Ovary (tissue), 9 donors: ENCODE data around the gene LRRC57. TPM values are rescaled to one million over a fixed set of nuclear protein-coding genes. Genes with fewer than 3 reads are reported as not detected.
A peak's percentile ranks its signal among the peaks of the same experiment; 100 is the strongest.
"Not testable (repeated sequence)": the region's sequence is repeated elsewhere in the genome, so short reads cannot be mapped to it uniquely, and the experiment has no call there.

ENCODE experiments used
- DNase-seq, 5 donors: peaks; one replicate each; pipeline ENCODE4 v3.0.0-alpha.2; 2019 to 2020
- H3K27ac ChIP-seq, 2 donors: fragments of 200-600 bp; one replicate each; pipeline versions ENCODE4 v1.5.1 to v1.8.0; 2019 to 2022
- H3K27me3 ChIP-seq: fragments of 200-600 bp; one replicate; pipeline ENCODE4 v1.8.0; 2022
- H3K36me3 ChIP-seq: fragments of 200-600 bp; sonication (generic); one replicate; pipeline ENCODE4 v1.5.1; 2019
- H3K4me1 ChIP-seq: one replicate; pipeline ENCODE4 v1.8.1; 2013; ENCODE audit warnings: mild to moderate bottlenecking, moderate library complexity; ENCODE audit not compliant: insufficient read depth
- H3K4me3 ChIP-seq: fragments of 200-600 bp; sonication (generic); one replicate; pipeline ENCODE4 v1.5.1; 2017
- H3K9me3 ChIP-seq, 2 donors: fragments of 200-600 bp in 1 of 2; sonication (generic) in 1 of 2; one replicate each; pipeline versions ENCODE4 v1.5.1 to v1.8.1; 2013 to 2019; ENCODE audit warnings: mild to moderate bottlenecking in 1 of 2, moderate library complexity in 1 of 2
- EP300 ChIP-seq: sonication (generic); formaldehyde crosslinking; IDR thresholded peaks from one replicate; pipeline ENCODE4 v1.6.1; 2017; ENCODE audit warnings: antibody characterized with exemption
- POLR2A ChIP-seq: fragments of 450-650 bp; IDR thresholded peaks from one replicate; pipeline ENCODE4 v1.6.1; 2017; ENCODE audit warnings: antibody characterized with exemption, mild to moderate bottlenecking, moderate library complexity
- WGBS, 3 donors: extraction: QIAGEN DNeasy Blood & Tissue Kit in 1 of 3; methylation state at CpG; one replicate each; pipeline versions ENCODE4 v1.1.5 to v1.1.7; 2013 to 2017; 5-methylcytosine and 5-hydroxymethylcytosine counted together
- intact Hi-C, 4 donors: fragments of 100-400 bp; cut with DNase I; formaldehyde crosslinking; loops; one replicate each; pipeline versions ENCODE4 v1.11.0 to v1.15.1; 2022 to 2023
- polyA plus RNA-seq, 2 donors: library from polyadenylated mRNA; stranded (reverse); fragments of 200-250 nt in 1 of 2; fragments of 350-450 nt in 1 of 2; fragmentation: Illumina TruSeq in 1 of 2; extraction: RNeasy Lipid Tissue Mini Kit (QIAGEN cat#74804) in 1 of 2; gene quantifications; one replicate each; pipeline ENCODE4 v1.2.3, GENCODE V29; 2013 to 2014
- total RNA-seq, 7 donors: library from RNA; depleted of rRNA in 2 of 7; stranded (reverse); fragments of >200 nt in 2 of 7; fragmentation: NEBNext Ultra II Directional in 3 of 7; extraction: Animal tissue kit (Norgen Biotek cat#: 25700) in 3 of 7; gene quantifications; one replicate each; pipeline versions ENCODE4 v1.1.0 to v1.2.4, GENCODE V29; 2016 to 2023
- TF ChIP-seq, protein P1 (sequence below), 3 donors: fragments of 450-650 bp in 2 of 3; fragments of 200-600 bp in 1 of 3; IDR thresholded peaks; one replicate each; pipeline versions ENCODE4 v1.5.1 to v1.8.0; 2016 to 2022; ENCODE audit warnings: antibody characterized with exemption in 3 of 3, mild to moderate bottlenecking in 1 of 3
- donor health status: DM: no; HTN: no; CAD: no; lungs with moderate emphysema.
- donor health status: DM: no; HTN: no; CAD: no.
- donor health status: Bipolar disorder and iron deficiency.
- donor health status: DM: yes; HTN: yes; CAD: no.
- donor health status: DM: no; HTN: no; CAD: no.
- donor health status: DM: yes; HTN: yes; CAD: no.

Gene LRRC57
- total and polyA plus RNA-seq, 9 donors = 7.9 to 28.7 (median 17.7) TPM

DNA sequence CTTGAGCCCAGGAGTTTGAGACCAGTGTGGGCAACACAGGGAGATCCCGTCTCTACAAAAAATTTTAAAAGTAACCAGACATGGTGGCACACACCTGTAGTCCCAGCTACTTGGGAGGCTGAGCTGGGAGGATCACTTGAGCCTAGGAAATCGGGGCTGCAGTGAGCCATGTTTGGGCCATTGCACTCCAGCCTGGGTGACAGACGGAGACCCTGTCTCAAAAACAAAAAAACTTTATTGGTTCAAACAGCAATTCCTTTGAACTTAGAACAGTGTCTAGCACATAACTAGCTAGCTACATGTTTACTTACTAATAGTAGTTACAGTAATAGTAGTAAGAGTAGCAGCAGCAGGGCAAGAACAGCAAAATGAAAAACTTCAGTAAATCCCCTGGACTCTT is 10.1 kb upstream of the LRRC57 start:
- intact Hi-C loops = no loop called here
- Histone ChIP-seq H3K9me3 (no peaks in the 10 kb centered on the region), H3K27me3 (no peaks in the 10 kb centered on the region), H3K4me1 (no peaks in the 10 kb centered on the region), H3K27ac (no peak overlapping the region), H3K4me3 (no peak overlapping the region), H3K36me3 (no peaks in the 10 kb centered on the region)
- WGBS, 3 donors = 95 to 97% (median 95%) methylated on average over 3 of the region's 3 CpGs
- TF ChIP-seq, protein P1, sequence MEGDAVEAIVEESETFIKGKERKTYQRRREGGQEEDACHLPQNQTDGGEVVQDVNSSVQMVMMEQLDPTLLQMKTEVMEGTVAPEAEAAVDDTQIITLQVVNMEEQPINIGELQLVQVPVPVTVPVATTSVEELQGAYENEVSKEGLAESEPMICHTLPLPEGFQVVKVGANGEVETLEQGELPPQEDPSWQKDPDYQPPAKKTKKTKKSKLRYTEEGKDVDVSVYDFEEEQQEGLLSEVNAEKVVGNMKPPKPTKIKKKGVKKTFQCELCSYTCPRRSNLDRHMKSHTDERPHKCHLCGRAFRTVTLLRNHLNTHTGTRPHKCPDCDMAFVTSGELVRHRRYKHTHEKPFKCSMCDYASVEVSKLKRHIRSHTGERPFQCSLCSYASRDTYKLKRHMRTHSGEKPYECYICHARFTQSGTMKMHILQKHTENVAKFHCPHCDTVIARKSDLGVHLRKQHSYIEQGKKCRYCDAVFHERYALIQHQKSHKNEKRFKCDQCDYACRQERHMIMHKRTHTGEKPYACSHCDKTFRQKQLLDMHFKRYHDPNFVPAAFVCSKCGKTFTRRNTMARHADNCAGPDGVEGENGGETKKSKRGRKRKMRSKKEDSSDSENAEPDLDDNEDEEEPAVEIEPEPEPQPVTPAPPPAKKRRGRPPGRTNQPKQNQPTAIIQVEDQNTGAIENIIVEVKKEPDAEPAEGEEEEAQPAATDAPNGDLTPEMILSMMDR (IDR thresholded peaks at IDR 0.05) = no peak
- TF ChIP-seq EP300 (no peak), POLR2A (no peak)
- DNase-seq = no peak

DNA sequence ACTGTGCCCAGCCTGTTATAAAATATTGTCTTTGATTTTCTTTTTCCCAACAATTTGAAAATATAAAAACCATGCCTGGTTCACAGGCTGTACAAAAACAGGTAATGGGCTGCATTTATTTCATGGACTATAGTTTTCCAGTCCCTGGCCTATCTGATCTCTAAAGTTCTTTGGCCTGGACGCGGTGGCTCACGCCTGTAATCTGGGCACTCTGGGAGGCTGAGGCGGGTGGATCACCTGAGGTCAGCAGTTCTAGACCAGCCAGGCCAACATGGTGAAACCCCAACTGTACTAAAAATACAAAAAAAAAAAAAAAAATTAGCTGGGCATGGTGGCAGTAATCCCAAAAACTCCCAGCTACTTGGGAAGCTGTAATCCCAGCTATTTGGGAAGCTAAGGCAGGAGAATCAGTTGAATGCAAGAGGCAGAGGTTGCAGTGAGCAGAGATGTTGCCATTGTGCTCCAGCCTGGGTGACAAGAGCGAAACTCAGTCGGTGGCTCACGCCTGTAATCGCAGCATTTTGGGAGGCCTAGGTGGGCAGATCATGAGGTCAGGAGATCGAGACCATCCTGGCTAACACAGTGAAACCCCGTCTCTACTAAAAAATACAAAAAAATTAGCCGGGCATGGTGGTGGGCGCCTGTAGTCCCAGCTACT is 8.1 kb upstream of the LRRC57 start:
- DNase-seq = peak in 1 of 5 donors; percentile 40
- H3K9me3 ChIP-seq, H3K36me3 ChIP-seq, intact Hi-C loops, H3K27ac ChIP-seq, H3K4me1 ChIP-seq, H3K4me3 ChIP-seq, H3K27me3 ChIP-seq: not testable (repeated sequence)
- WGBS, 3 donors = 88 to 95% (median 91%) methylated on average over 11 to 12 of the region's 12 CpGs

DNA sequence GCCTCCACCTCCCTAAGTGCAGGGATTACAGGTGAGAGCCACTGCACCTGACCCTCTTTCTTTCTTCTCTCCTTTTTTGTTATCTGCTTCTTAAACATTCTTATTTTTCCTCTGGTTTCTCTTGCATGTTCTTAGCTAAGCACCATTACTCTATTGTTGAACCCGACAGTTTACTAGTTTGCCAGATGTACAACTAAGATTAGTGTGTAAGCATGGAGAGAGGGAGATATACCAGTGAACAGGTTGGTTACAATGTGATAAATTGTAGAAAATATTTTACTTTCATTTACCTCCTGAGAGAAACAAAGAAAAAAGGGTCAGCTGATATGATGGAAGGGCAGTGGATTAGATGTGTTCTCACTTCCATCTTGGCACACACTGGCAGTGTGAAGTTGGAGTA is 5.0 kb upstream of the LRRC57 start:
- Histone ChIP-seq H3K27me3 (no peaks in the 10 kb centered on the region), H3K4me1 (peaks cover 2% of the 10 kb centered on the region), H3K27ac (no peak overlapping the region), H3K9me3 (no peaks in the 10 kb centered on the region), H3K4me3 (no peak overlapping the region), H3K36me3 (no peaks in the 10 kb centered on the region)
- no peak for TF ChIP-seq EP300
- intact Hi-C loops = no loop called here
- no peak for DNase-seq
- WGBS, 3 donors = 88 to 90% (median 90%) methylated on average over 1 of the region's 1 CpG

DNA sequence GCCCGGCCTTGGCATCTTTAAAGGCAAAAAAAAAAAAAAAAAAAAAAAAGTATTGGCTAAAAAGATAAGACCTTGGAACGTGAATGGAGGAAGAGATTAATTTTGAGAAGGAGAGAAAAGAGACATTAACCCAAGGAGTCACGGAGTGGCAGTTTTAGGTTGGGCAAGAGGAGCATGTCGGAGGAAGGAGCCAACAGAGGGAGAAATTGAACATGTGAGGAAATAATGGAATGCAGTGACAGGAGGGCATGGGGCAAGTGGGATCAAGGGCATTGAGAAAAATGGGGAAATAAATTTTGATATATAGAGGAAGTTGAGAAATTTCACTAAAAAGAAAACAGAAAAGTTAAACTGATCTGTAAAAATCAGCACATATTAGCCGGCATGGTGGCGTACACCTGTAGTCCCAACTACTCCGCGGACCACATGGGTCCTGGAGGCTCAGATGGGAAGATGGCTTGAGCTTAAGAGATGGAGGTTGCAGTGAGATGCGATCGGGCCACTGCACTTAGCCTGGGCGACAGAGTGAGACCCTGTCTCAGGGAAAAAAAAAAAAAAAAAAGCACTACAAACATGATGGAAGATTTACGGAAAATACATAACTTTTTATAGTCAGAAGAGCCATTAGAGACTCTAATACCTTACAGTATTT is 1.3 kb upstream of the LRRC57 start:
- 67 to 70% (median 68%) methylated on average over 12 of the region's 12 CpGs for WGBS, 3 donors
- H3K36me3 ChIP-seq = no peaks in the 10 kb centered on the region
- no peak overlapping the region for H3K27ac ChIP-seq
- intact Hi-C loops = loop anchor here in 1 of 4 donors (10.0 kb wide), 1 partner anchor 95 kb away; no protein-coding TSS in a partner anchor
- peak overlapping the region; percentile 61 for H3K4me3 ChIP-seq
- H3K27me3 ChIP-seq = no peaks in the 10 kb centered on the region
- H3K4me1 ChIP-seq = peaks cover 4% of the 10 kb centered on the region
- H3K9me3 ChIP-seq = no peaks in the 10 kb centered on the region
- no peak for DNase-seq
- TF ChIP-seq EP300 (no peak), POLR2A (no peak)
- TF ChIP-seq, protein P1 (IDR thresholded peaks at IDR 0.05) = no peak

DNA sequence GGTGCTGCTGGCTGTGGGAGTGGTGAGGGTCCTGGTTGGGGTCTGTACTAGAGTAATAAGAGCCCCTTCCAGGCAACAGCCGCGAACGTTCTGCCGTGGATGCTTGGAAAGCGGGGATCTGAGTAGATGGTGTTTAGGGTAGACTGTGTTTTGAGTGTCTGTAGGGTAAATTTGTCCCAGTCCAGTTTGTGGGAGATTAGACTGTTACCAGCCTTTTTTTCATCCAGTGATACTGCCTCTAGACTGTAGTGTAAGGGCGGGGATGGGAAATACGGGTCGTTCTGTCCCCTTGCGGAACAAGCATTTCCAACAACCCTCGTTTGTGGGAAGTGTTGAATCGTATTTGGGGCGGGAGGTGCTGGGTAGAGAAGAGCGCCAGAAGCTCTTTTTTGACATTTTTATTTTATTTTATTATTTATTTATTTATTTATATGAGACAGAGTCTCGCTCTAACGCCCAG is 469 bp upstream of the LRRC57 start:
- H3K36me3 ChIP-seq = no peaks in the 10 kb centered on the region
- H3K4me1 ChIP-seq = peaks cover 4% of the 10 kb centered on the region
- DNase-seq = peak in 1 of 5 donors; percentile 43
- WGBS, 3 donors = 0% methylated on average over 15 of the region's 15 CpGs
- intact Hi-C loops = loop anchor here in 1 of 4 donors (10.0 kb wide), 1 partner anchor 96 kb away; no protein-coding TSS in a partner anchor
- no peak for TF ChIP-seq EP300
- no peak for TF ChIP-seq POLR2A
- TF ChIP-seq, protein P1 (IDR thresholded peaks at IDR 0.05) = no peak
- peak overlapping the region; percentile 61 for H3K4me3 ChIP-seq
- H3K9me3 ChIP-seq = no peaks in the 10 kb centered on the region
- peak overlapping the region; percentile 83 to 93 for H3K27ac ChIP-seq
- H3K27me3 ChIP-seq = no peaks in the 10 kb centered on the region
